Middle frontal gyrus (tissue), 1 donor: ENCODE measurements around the gene CD99L2.
"Not testable (repeated sequence)": the region's sequence is repeated elsewhere in the genome, so short reads cannot be mapped to it uniquely, and the experiment has no call there.

Experiments used
- DNase-seq: peaks from one replicate; pipeline ENCODE4 v3.0.0-alpha.2; 2015; ENCODE audit warnings: low spot score; ENCODE audit errors: extremely low spot score

CD99L2 gene

DNA sequence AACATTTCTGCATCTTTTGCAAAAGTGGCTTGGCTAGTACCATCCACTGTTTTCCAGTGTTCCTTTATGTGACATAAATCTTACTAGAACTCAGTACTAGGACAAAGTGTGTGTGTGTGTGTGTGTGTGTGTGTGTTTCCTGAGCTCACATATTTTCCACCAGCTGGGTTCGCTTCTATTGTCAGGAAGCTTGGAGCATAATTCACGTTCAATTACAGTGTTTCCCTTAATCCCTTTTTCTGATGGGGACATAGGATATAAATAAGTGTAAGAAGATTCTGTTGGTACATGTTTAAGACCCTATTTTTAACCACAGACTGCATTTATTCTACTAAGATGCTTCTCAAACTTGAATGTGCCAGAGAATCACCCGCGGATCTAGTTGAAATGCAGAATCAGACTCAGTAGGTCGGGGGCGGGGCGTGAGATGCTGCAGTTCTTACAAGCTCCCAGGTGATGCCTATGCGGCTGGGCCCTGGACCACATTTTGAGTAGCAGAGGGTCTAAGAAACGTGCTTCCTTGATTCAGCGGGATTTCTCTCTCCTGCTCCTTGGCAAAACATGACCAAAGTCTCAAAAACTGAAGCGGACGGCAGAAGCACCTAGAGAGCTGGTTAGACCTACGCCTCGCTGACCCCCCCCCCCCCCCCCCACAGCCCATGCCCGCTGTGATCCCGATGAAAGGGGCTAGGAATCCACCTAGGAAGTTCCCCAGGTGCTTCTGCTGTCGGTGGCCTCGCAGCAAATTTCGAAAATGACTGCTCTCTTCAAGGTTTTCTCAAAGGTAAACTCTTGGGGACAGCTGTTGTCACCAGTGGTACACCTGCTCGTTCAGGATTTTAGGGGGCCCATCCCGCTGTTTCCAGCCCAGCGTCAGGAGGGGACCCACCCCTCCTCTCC is 797 bp downstream of the CD99L2 start:
- no peak for DNase-seq

- no peak for DNase-seq
Observed at GRCh38 chrX:150896632-150897031, 1.8 kb downstream of the CD99L2 start.

DNA sequence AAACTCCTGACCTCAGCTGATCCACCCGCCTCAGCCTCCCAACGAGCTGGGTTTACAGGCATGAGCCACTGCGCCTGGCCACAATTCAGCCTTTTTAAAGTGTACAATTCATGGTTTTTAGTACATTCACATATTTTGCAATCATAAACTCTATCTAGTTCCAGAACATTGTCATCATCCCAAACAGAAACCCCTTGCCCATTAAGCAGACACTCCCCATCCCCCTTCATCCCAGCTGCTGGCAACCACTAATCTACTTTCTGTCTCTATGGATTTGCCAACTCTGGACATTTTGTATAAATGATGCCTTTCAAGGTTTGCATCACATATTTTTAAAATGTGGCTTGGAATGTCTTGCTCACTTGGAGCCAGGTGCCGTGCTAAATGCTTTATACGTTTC is 4.5 kb downstream of the CD99L2 start:
- DNase-seq: no peak

- DNase-seq: no peak
Observed at GRCh38 chrX:150889131-150889530, 9.3 kb downstream of the CD99L2 start.

GRCh38 chrX:150887906-150888465 is 10.5 kb downstream of the CD99L2 start:
- DNase-seq: no peak

DNA sequence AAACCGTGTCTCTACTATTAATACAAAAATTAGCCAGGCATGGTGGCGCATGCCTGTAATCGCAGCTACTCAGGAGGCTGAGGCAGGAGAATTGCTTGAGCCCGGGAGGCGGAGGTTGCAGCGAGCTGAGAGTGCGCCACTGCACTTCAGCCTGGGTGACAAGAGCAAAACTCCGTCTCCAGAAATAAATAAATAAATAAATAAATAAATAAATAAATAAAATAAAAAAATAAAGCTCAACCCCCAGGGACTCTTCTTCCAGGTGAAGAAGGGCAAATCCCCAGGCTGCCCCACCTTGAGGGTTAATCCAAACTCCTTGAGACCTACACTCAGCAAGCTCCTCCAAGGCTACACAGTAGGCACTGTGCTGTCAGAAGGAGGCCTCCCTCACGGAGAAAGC is 11.2 kb downstream of the CD99L2 start:
- not testable (repeated sequence) for DNase-seq

GRCh38 chrX:150886381-150886780 is 12.1 kb downstream of the CD99L2 start:
- no peak for DNase-seq

GRCh38 chrX:150880808-150881165 is 17.7 kb downstream of the CD99L2 start:
- no peak for DNase-seq

DNA sequence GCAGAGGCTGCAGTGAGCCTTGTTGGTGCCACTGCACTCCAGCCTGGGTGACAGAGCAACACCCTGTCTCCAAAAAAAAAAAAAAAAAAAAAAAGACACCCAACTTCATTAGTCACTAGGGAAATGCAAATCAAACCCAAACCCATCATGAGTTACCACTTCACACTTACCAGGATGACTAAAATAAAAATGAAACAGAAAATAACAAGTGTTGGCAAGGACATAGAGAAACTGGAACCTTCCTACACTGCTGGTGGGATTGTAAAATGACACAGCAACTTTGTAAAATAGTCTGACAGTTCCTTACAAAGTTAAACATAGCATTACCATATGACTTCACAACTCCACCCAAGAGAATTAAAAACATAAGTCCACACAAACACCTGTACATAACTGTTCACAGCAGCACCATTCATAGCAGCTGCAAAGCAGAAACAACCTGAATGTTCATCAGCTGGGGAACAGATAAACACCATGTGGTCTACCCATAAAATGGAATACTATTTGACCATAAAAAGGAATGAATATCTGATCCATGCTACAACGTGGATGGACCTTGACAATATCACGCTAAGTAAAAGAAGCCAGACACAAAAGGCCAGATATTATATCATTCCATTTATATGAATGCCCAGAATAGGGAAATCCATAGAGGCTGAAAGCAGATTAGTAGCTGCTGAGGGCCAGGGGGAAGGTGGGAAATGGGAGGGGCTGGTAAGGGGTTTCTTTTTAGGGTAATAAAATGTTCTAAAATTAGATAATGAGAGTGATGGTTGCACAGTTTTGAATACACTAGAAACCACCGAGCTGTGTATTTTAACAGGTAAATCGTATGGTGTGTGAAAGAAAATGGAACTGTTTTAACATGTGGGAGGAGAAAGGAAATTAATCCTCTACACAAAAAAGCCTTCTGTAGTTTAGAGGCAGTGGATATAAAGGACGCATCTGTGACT is 18.3 kb downstream of the CD99L2 start:
- no peak for DNase-seq

DNA sequence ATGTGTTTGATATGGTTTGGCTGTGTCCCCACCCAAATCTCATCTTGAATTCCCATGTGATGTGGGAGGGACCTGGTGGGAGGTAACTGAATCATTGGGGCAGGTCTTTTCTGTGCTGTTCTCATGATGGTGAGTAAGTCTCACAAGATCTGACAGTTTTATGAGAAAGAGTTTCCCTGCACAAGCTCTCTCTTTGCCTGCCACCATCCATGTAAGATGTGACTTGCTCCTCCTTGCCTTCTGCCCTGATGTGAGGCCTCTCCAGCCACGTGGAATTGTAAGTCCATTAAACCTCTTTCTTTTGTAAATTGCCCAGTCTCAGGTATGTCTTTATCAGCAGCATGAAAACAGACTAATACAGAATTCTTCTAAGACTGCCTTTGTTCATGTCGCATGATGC is 22.8 kb downstream of the CD99L2 start:
- DNase-seq: not testable (repeated sequence)

DNA sequence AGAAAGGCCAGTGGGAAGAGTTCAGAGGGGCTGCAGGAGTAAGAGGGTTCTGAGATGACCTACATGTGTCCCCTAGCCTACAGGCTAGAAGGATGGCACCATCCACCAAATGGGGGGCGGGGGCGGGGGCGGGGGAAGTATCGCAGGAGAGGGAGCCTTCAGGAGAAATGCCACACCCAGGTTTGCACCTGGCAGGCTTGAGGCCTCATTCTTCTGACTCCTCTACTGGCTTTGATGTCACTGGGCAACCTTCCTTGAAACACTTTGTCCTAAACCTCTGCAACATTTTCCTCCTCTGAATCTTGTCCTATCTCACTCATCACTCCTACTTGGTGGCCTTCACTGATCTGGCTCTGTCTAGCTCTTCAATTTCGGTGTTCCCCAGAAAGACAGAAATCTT is 24.0 kb downstream of the CD99L2 start:
- DNase-seq: no peak

- no peak for DNase-seq
Observed at GRCh38 chrX:150873616-150874015, 24.9 kb downstream of the CD99L2 start.

DNA sequence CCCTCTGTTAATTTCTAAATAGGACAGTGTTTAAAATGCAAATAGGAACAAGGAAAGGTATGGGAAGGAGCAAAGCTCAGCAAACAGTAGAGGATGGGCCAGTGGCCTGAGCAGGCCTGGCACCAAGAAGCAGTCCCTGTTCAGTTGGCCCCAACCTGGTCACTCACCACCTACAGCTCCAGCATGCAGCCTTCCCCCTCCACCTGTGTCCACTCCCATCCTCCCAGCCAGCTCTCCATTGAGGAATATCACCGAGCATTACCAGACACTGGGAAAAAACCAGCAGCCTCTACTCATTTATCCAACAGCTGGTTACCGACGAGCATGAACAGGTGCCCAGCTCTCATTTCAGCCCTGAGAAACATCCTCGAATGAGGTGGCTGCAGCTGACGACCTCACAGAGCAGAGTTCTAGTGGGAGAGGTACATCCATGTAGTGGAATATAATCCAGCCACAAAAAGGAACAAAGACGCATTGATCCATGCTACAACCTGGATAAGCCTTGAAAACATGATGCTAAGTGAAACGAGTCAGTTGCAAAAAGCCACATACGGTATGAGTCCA is 25.6 kb downstream of the CD99L2 start:
- no peak for DNase-seq

- DNase-seq: no peak
Observed at GRCh38 chrX:150871341-150871811, 27.1 kb downstream of the CD99L2 start.

- DNase-seq: no peak
Observed at GRCh38 chrX:150870487-150871340, 27.8 kb downstream of the CD99L2 start.

GRCh38 chrX:150870029-150870428 is 28.4 kb downstream of the CD99L2 start:
- no peak for DNase-seq

- no peak for DNase-seq
Observed at GRCh38 chrX:150869450-150869849, 29.0 kb downstream of the CD99L2 start.

GRCh38 chrX:150868625-150869024 is 29.8 kb downstream of the CD99L2 start:
- DNase-seq: no peak

DNA sequence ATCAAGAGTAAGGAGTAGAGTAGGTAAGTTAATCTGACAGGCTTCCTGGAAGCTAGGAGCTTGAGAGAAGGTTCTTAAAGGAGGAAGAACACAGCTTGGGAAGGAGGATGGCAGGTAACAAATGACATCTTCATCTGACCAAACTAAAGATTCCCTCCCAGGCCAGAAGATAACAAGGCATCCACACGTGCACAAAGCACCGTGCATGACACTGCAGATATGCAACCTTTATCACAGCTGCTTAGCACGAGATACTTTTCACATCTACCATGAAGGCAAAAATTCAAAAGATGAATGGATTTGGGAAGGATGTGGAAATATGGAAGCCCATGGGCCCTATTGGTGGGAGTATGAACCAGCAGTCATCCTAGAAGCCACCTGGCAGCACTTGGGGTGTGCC is 34.3 kb downstream of the CD99L2 start:
- DNase-seq: no peak

- DNase-seq: no peak
Observed at GRCh38 chrX:150863191-150863590, 35.3 kb downstream of the CD99L2 start.
